LoVo (cell line): ENCODE measurements around the gene HCN3.
"Not testable (repeated sequence)": the region's sequence is repeated elsewhere in the genome, so short reads cannot be mapped to it uniquely, and the experiment has no call there.

ENCODE experiments used
- DNase-seq: peaks from one replicate; pipeline ENCODE4 v3.0.0-alpha.2; 2016; ENCODE audit warnings: low spot score

HCN3 gene

GRCh38 chr1:155284476-155284875 is 7.2 kb downstream of the HCN3 start:
- DNase-seq = no peak

DNA sequence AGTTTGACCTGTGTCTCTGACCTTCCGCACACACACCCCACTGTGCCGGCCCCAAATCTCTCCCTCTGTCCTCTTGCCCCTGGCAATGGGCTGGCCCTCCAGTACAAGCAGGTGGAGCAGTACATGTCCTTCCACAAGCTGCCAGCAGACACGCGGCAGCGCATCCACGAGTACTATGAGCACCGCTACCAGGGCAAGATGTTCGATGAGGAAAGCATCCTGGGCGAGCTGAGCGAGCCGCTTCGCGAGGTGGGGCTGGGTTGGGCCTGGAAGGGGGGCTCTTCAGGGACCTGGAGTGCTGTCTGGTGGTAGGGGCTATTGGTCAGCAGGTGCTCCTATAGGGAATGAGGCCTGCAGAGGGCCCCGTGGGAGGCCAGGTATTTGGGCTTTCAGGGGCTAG is 7.8 kb downstream of the HCN3 start:
- DNase-seq = no peak

DNA sequence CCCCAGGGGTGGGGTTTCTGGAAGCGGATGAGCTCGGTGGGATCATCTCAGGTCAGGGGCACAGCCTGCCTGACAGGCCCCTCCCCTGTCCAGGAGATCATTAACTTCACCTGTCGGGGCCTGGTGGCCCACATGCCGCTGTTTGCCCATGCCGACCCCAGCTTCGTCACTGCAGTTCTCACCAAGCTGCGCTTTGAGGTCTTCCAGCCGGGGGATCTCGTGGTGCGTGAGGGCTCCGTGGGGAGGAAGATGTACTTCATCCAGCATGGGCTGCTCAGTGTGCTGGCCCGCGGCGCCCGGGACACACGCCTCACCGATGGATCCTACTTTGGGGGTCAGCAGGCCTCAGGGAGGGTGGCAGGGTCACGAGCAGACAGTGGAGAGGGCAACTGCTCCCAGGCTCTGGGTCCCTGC is 8.4 kb downstream of the HCN3 start:
- DNase-seq = no peak

DNA sequence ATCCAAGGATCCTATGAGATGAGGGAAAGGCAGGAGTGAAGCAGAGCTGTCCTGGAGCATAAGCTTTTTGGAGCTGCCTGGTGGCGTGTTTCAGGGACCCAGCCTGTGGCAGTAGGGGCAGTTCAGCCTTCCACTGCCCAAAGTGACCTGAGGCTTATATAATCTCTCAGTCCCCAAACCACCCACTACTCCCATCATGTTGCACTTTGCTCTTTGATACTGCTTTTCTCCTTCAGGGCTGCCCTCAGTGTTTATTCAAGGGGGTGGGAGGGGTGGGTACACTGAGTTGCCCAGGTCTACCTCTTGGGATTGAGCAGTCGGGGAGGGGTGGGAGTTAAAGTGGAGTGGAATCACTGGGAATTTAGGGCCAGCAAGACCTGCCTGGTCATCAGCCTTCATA is 9.3 kb downstream of the HCN3 start:
- DNase-seq = no peak

GRCh38 chr1:155287987-155288543 is 10.8 kb downstream of the HCN3 start:
- DNase-seq = no peak

GRCh38 chr1:155291006-155291405 is 13.7 kb downstream of the HCN3 start:
- DNase-seq = not testable (repeated sequence)

DNA sequence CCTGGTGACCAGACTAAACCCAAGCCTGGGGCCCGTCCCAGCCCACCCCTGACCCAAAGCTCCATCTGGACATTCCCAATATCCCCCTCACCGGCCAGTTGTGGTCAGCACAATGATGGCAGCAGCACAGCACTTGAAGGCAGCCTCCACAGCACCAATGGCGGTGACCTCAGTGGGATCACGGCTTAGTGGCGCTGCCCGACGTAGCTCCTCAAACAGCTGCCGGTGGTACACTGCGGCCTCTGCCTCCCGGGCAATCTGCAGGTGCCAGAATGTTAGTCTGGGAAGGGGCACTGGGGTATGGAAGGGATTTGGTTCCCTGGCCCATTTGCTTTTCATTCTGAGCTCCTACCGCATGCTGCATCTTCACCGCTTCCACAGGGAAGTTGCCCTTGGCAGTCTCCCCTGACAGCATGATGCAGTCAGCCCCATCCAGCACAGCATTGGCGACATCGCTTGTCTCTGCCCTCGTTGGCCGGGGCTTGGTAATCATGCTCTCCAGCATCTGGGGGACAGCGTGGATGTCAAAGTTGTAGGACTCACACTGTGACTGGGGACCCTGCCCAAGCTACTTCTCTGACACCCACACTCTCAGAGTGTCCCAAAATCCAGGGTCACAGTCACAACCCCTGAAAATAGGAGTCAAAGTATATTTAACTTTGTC is 16.0 kb downstream of the HCN3 start:
- DNase-seq = no peak

GRCh38 chr1:155294520-155295182 is 17.4 kb downstream of the HCN3 start:
- no peak for DNase-seq

DNA sequence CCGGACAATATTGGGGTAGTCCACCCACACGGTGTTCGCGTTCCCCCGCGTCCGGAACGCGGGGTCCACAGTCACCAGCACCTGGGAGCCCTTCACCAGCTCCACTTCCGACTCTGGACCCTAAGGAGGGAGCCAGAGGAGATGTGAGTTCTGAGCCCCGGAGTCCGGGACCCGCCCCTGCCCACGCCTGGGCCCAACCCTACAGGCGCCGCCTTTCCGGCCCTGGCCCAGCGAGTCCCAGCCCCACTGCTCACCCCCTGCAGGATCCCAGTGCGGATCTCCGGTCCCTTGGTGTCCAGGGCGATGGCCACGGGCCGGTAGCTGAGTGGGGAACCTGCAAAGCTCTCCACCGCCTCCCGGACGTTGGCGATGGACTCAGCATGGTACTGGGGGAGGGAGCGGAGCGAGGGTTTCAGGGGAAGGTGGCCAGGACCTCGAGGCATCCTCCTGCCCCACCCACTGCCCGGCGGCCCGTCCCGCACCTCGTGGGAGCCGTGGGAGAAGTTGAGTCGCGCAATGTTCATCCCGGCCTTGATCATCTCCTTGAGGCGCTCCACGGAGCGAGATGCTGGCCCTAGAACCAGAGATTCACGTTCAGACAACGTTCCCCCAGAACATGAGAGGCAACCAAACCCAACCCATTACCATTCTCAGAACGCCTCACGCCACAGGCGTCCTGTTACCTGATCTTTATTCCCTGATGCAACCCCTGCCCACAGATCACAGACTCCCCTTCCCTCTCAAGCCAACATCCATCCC is 18.1 kb downstream of the HCN3 start:
- no peak for DNase-seq

DNA sequence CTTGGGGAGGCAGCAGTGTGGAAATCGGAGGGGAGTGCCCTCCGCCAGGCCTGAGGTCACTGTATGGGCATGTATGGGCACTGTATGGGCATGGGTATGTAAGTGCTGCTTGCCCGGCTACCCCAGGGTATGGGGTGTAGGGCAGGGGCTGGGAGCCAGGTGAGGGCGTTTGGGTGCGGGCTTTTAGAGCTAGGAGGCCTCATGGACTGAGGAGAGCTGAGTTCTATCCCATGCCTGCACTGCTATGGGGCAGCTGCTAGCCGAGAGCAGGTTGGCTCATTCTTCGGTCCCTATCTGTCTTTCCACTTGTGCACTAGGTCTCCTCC is 18.6 kb downstream of the HCN3 start:
- DNase-seq = no peak

GRCh38 chr1:155296661-155297060 is 19.4 kb downstream of the HCN3 start:
- DNase-seq = no peak

- no peak for DNase-seq
Measured at GRCh38 chr1:155297384-155297783, 20.1 kb downstream of the HCN3 start.

- no peak for DNase-seq
Measured at GRCh38 chr1:155300024-155300423, 22.8 kb downstream of the HCN3 start.

GRCh38 chr1:155300553-155301329 is 23.5 kb downstream of the HCN3 start:
- no peak for DNase-seq

- DNase-seq = no peak
Measured at GRCh38 chr1:155301342-155301841, 24.1 kb downstream of the HCN3 start, which contains the start of gene PKLR. TSS of gene PKLR (minus strand) at chr1:155301438. CDS start at chr1:155301395, 43 bp downstream.

- no peak for DNase-seq
Measured at GRCh38 chr1:155304558-155305063, 27.3 kb downstream of the HCN3 start.

- DNase-seq = peak; percentile 31
Measured at GRCh38 chr1:155305881-155306391, 28.7 kb downstream of the HCN3 start.

DNA sequence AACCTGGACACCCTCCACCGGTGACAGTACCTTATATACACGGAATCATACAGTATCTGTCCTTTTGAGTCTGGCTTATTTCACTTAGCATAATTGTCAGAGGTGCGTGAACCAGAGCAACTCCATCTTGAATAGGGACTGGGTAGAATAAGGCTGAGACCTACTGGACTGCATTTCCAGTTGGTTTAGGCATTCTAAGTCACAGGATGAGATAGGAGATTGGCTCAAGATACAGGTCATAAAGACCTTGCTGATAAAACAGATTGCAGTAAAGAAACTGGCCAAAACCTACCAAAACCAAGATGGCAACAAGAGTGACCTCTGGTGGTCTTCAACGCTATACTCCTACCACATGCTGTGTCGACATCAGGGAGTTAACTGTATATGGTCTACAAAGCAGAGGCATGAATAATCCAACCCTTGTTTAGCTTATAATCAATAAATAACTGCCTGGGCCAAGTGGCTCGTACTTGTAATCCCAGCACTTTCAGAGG is 30.0 kb downstream of the HCN3 start:
- DNase-seq = peak; percentile 36

DNA sequence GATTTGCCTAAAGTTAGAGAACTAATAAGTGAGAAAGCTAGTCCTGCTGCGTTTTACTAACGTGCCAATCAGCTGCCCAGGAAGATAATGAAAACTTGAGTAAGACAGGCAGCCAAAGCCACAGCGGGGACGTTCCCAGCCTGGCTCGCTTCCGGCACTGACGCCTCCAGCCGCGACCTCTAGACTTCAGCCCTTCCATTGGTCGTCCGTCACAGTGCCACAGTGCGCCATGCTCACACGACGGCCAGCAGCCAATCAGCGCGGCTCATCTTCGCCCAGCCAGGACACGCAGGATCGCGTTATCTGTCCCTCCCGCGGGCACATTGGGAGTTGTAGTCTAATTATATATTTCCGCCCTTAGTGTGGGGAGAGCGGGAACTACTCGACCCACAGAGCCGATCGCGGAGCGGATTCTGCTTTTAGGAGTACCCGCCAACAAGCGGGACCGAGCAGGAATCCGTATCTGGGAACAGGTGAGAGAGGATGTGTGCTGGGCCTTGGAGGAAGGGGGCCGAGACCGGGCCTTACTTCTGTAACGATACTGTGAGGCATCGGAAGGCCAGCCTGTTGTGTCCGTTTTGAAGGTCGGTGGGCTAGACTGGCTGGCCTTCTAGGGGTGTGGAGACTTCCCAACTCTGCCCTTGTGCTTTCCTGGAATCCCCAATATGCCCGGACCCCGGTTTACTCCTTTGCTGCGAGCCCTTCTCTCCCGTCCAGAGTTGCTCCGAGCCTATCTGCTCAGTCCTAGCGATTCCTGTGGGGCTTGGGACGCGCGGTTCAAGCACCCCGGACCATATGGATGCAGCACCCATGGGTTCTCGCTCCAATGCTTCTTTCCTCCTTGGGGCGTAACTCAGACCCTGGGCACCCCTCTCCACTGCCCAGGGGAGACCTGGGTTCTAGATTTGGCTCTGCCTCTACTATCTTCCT is 31.5 kb downstream of the HCN3 start, which contains the start of gene FDPS:
Gene FDPS (plus strand): TSS at position 374 of the 930 bp plus-strand sequence. CDS start 924 bp downstream, outside the sequence.
- DNase-seq = peak; percentile 98
